Activated naive CD4-positive, alpha-beta T cell treated with anti-CD3 and anti-CD28 coated beads for 36 hours (primary cell): ENCODE measurements around the gene PNPO. TPM values are rescaled to one million over a fixed set of nuclear protein-coding genes. Genes with fewer than 3 reads are reported as not detected.

Experiments
- CTCF ChIA-PET: fragments of 350-600 bp; sonication (Branson Sonifier 250); formaldehyde crosslinking; loops from one replicate; lab custom pipeline; 2021; ENCODE audit warnings: antibody characterized with exemption; lab: Charles Lee
- DNase-seq: peaks from one replicate; pipeline ENCODE4 v3.0.0-alpha.2; 2020
- H3K27ac Mint-ChIP-seq: one replicate; pipeline ENCODE4 v1.8.0; 2021; ENCODE audit warnings: mild to moderate bottlenecking, mixed read lengths
- H3K27me3 Mint-ChIP-seq: one replicate; pipeline ENCODE4 v1.8.0; 2021; ENCODE audit warnings: low read depth, mixed read lengths
- H3K36me3 Mint-ChIP-seq: one replicate; pipeline ENCODE4 v1.8.0; 2021; ENCODE audit warnings: low read depth, mixed read lengths
- H3K4me1 Mint-ChIP-seq: one replicate; pipeline ENCODE4 v1.8.0; 2021; ENCODE audit warnings: low read depth, mixed read lengths
- H3K4me3 Mint-ChIP-seq: one replicate; pipeline ENCODE4 v1.8.0; 2021; ENCODE audit warnings: mild to moderate bottlenecking, moderate library complexity, mixed read lengths
- H3K9me3 Mint-ChIP-seq: one replicate; pipeline ENCODE4 v1.8.0; 2021; ENCODE audit warnings: mixed read lengths
- intact Hi-C: fragments of 100-400 bp; cut with micrococcal nuclease; formaldehyde crosslinking; loops from one replicate; pipeline ENCODE4 v1.15.1; 2023
- total RNA-seq, 2 experiments: library from RNA; stranded (reverse); gene quantifications; one replicate each; pipeline ENCODE4 v1.2.3, GENCODE V29; 2021

PNPO gene
- total RNA-seq, 2 experiments from 2014 or later: 35.5 to 37.0 TPM

DNA sequence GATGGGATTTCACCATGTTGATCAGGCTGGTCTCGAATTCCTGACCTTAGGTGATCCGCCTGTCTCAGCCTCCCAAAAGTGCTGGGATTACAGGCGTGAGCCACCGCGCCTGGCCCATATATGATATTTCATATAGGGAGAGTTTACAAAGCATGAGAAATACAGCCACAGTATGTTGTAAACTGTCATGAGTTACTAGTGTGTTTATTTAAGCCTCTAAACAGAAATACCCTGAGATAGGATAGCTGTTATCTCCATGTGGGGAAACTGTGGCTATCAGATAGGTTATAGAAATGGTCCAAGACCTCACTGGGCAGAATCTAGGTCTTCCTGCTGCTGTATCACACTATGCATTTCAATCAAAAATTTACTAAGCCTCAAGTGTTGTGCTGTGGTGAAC lies 27.5 kb downstream of the PNPO start:
- H3K36me3 Mint-ChIP-seq: peaks cover 7% of the 10 kb centered on the region
- CTCF ChIA-PET: interaction anchor here (3.0 to 4.4 kb wide), 3 partner anchors 11 to 25 kb away, joined by 17 to 69 read pairs (median 57); partner anchors contain the start of gene PNPO
- no peak for DNase-seq
- H3K4me1 Mint-ChIP-seq: peaks cover 24% of the 10 kb centered on the region
- H3K27me3 Mint-ChIP-seq: no peaks in the 10 kb centered on the region
- intact Hi-C loops: no loop called here
- H3K27ac Mint-ChIP-seq: no peak overlapping the region
- no peaks in the 10 kb centered on the region for H3K9me3 Mint-ChIP-seq
- no peak overlapping the region for H3K4me3 Mint-ChIP-seq

DNA sequence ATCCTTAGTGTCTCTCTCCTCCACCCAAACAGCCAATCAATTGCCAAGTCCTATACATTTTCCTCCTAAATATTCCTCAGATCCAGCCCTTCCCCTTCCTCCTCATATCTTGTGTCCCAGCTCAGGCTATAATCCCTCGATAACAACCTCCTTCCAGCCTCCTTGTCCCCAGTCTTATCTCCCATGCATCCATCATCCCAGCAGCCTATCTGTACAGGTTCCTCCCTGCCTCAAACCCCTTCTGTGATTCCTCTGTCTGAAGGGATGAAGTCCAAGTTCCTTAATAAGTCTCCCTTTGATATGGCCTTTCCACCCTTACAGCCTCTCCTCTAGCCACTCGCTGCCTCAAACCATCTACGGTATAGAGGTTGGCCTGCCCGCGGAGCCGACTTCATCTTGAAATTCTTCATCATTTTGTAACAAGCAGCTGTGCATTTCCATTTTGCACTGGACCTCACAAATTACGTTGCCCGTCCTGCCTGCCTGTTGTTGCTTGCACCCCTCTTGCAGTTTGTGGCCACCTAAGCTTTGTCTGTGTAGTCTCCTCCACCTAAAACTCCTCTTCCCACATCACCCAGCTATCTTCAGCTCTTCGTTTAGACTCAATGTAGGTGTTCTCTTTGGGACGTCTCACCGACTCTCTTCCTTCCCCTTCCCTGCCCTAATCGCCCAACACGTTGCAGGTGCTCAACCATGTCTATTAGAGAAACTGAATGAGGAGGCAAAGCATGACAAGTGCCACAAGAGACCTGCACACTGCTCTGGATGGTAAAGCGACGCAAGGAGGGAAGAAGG lies 28.8 kb downstream of the PNPO start:
- peak overlapping the region; percentile 95 for H3K4me3 Mint-ChIP-seq
- peak overlapping the region; percentile 13 for H3K27ac Mint-ChIP-seq
- peaks cover 14% of the 10 kb centered on the region for H3K36me3 Mint-ChIP-seq
- H3K4me1 Mint-ChIP-seq: peaks cover 24% of the 10 kb centered on the region
- CTCF ChIA-PET: interaction anchor here (0.6 to 4.4 kb wide), 28 partner anchors 8 to 489 kb away, joined by 3 to 69 read pairs (median 4); partner anchors contain the start of genes NFE2L1, PNPO, PRR15L and SCRN2
- intact Hi-C loops: loop anchor here (1.0 to 2.0 kb wide), 7 partner anchors 21 to 321 kb away; partner anchors contain the start of genes KPNB1, LRRC46, MRPL10 and NFE2L1
- no peaks in the 10 kb centered on the region for H3K9me3 Mint-ChIP-seq
- DNase-seq: no peak
- H3K27me3 Mint-ChIP-seq: no peaks in the 10 kb centered on the region

- DNase-seq: peak; percentile 100
- H3K4me3 Mint-ChIP-seq: peak within 1 kb of the TSS; percentile 95
- CTCF ChIA-PET: interaction anchor here (0.8 to 4.4 kb wide), 26 partner anchors 9 to 142 kb away, joined by 3 to 69 read pairs (median 4); partner anchors contain the start of genes NFE2L1, PNPO, SCRN2 and SP2
- intact Hi-C loops: loop anchor here (1.0 to 2.0 kb wide), 8 partner anchors 22 to 322 kb away; partner anchors contain the start of genes KPNB1, LRRC46, MRPL10 and NFE2L1
- H3K27me3 Mint-ChIP-seq: no peaks in the 10 kb centered on the region
- H3K36me3 Mint-ChIP-seq: peaks cover 17% of the 10 kb centered on the region
- no peaks in the 10 kb centered on the region for H3K9me3 Mint-ChIP-seq
- peaks cover 24% of the 10 kb centered on the region for H3K4me1 Mint-ChIP-seq
- peak within 1 kb of the TSS; percentile 80 for H3K27ac Mint-ChIP-seq
Observed at GRCh38 chr17:47970725-47971499, 29.5 kb downstream of the PNPO start, which contains the start of gene CDK5RAP3. CDK5RAP3 (plus strand) TSS chr17:47971113; CDS start chr17:47971147, 34 bp downstream.

DNA sequence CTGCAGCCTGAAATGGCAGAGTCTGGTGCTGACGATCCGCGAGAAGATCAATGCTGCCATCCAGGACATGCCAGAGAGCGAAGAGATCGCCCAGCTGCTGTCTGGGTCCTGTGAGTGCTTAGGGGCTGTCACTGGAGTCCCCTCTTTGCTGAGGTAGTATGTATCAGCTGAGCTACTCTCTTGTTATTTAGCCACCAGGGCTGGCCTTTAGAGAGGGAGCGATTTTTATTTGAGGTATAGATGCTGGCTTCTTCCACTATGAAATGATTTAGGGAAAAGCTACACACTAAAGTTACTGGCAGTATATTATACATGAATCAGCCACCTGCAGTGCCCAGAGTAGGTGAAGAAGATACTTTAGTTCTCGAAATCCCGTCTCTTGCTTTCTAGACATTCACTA lies 32.2 kb downstream of the PNPO start:
- H3K27me3 Mint-ChIP-seq: no peaks in the 10 kb centered on the region
- H3K4me3 Mint-ChIP-seq: no peak overlapping the region
- peaks cover 24% of the 10 kb centered on the region for H3K4me1 Mint-ChIP-seq
- no peak overlapping the region for H3K27ac Mint-ChIP-seq
- intact Hi-C loops: no loop called here
- H3K9me3 Mint-ChIP-seq: no peaks in the 10 kb centered on the region
- no peak for DNase-seq
- H3K36me3 Mint-ChIP-seq: peaks cover 24% of the 10 kb centered on the region
- CTCF ChIA-PET: interaction anchor here (0.6 to 1.1 kb wide), 2 partner anchors 24 to 164 kb away, joined by 3 read pairs; no protein-coding TSS in a partner anchor

- CTCF ChIA-PET: interaction anchor here (1.0 kb wide), 1 partner anchor 25 kb away, joined by 3 read pairs; no protein-coding TSS in a partner anchor
- H3K36me3 Mint-ChIP-seq: peaks cover 32% of the 10 kb centered on the region
- H3K4me1 Mint-ChIP-seq: peaks cover 17% of the 10 kb centered on the region
- H3K9me3 Mint-ChIP-seq: no peaks in the 10 kb centered on the region
- intact Hi-C loops: no loop called here
- H3K27me3 Mint-ChIP-seq: no peaks in the 10 kb centered on the region
- no peak overlapping the region for H3K27ac Mint-ChIP-seq
- H3K4me3 Mint-ChIP-seq: no peak overlapping the region
- DNase-seq: no peak
Observed at GRCh38 chr17:47975189-47975822, 33.9 kb downstream of the PNPO start.

- H3K4me1 Mint-ChIP-seq: peaks cover 15% of the 10 kb centered on the region
- H3K27ac Mint-ChIP-seq: no peak overlapping the region
- H3K4me3 Mint-ChIP-seq: no peak overlapping the region
- no peak for DNase-seq
- intact Hi-C loops: no loop called here
- peaks cover 36% of the 10 kb centered on the region for H3K36me3 Mint-ChIP-seq
- no peaks in the 10 kb centered on the region for H3K27me3 Mint-ChIP-seq
- H3K9me3 Mint-ChIP-seq: no peaks in the 10 kb centered on the region
- CTCF ChIA-PET: interaction anchor here (0.9 to 1.4 kb wide), 3 partner anchors 25 to 43 kb away, joined by 3 to 5 read pairs (median 3); no protein-coding TSS in a partner anchor
Observed at GRCh38 chr17:47975823-47976205, 34.4 kb downstream of the PNPO start.

DNA sequence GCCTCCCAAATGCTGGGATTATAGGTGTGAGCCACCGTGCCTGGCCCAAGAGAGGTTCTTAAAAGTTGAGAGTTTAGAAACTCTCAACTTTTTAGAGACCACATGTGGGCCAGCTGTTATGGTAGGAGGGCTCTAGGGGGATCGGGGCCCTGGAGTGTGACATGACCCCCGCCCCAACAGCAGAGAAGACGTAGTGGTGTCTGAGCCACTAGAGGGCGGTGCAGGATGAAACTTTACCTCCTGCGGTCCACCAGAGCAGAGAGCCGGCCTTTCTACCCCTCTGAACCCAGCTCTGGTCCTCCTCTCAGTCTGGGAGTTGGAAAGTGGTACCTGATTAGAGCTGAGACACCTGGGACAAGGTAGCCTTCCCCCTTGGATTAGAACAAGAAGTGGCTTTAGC lies 37.0 kb downstream of the PNPO start:
- H3K36me3 Mint-ChIP-seq: peaks cover 33% of the 10 kb centered on the region
- DNase-seq: peak; percentile 60
- H3K4me3 Mint-ChIP-seq: no peak overlapping the region
- H3K4me1 Mint-ChIP-seq: peaks cover 1% of the 10 kb centered on the region
- no peak overlapping the region for H3K27ac Mint-ChIP-seq
- no peaks in the 10 kb centered on the region for H3K9me3 Mint-ChIP-seq
- CTCF ChIA-PET: interaction anchor here (0.8 to 3.5 kb wide), 14 partner anchors 8 to 47 kb away, joined by 3 to 19 read pairs (median 4); partner anchors contain the start of genes CDK5RAP3 and PRR15L
- no peaks in the 10 kb centered on the region for H3K27me3 Mint-ChIP-seq
- intact Hi-C loops: loop anchor here (1.0 kb wide), 1 partner anchor 45 kb away; no protein-coding TSS in a partner anchor

GRCh38 chr17:47980541-47980940 lies 39.2 kb downstream of the PNPO start:
- no peak overlapping the region for H3K4me3 Mint-ChIP-seq
- no peak overlapping the region for H3K27ac Mint-ChIP-seq
- peaks cover 27% of the 10 kb centered on the region for H3K36me3 Mint-ChIP-seq

GRCh38 chr17:47981462-47981861 lies 40.1 kb downstream of the PNPO start:
- intact Hi-C loops: no loop called here
- Mint-ChIP-seq H3K4me1 (no peaks in the 10 kb centered on the region), H3K36me3 (peaks cover 25% of the 10 kb centered on the region), H3K9me3 (no peaks in the 10 kb centered on the region), H3K27me3 (no peaks in the 10 kb centered on the region), H3K27ac (no peak overlapping the region), H3K4me3 (no peak overlapping the region)
- CTCF ChIA-PET: interaction anchor here (1.1 to 3.5 kb wide), 2 partner anchors 11 to 35 kb away, joined by 4 to 17 read pairs; partner anchors contain the start of gene CDK5RAP3
- DNase-seq: no peak

More at GRCh38 chr17:47980541-47980940, 39.2 kb downstream of the PNPO start:
- H3K27me3 Mint-ChIP-seq: no peaks in the 10 kb centered on the region
- CTCF ChIA-PET: interaction anchor here (1.1 to 3.5 kb wide), 3 partner anchors 10 to 34 kb away, joined by 3 to 17 read pairs (median 4); partner anchors contain the start of gene CDK5RAP3
- no peaks in the 10 kb centered on the region for H3K9me3 Mint-ChIP-seq
- no peak for DNase-seq
- intact Hi-C loops: no loop called here
- H3K4me1 Mint-ChIP-seq: no peaks in the 10 kb centered on the region

GRCh38 chr17:47982091-47982617 lies 40.8 kb downstream of the PNPO start:
- no peaks in the 10 kb centered on the region for H3K4me1 Mint-ChIP-seq
- H3K4me3 Mint-ChIP-seq: no peak overlapping the region
- H3K27ac Mint-ChIP-seq: no peak overlapping the region
- H3K36me3 Mint-ChIP-seq: peaks cover 21% of the 10 kb centered on the region
- DNase-seq: no peak
- H3K27me3 Mint-ChIP-seq: no peaks in the 10 kb centered on the region
- no peaks in the 10 kb centered on the region for H3K9me3 Mint-ChIP-seq
- CTCF ChIA-PET: interaction anchor here (1.5 kb wide), 1 partner anchor 10 kb away, joined by 4 read pairs; no protein-coding TSS in a partner anchor
- intact Hi-C loops: no loop called here
